Tongue (tissue), 2 donors: Measurements from ENCODE around the gene RNF126. TPM values are rescaled to one million over a fixed set of nuclear protein-coding genes. Genes with fewer than 3 reads are reported as not detected.
"Not testable (repeated sequence)": the region's sequence is repeated elsewhere in the genome, so short reads cannot be mapped to it uniquely, and the experiment has no call there.

Experiments
- DNase-seq: peaks from one replicate; pipeline ENCODE4 v3.0.0-alpha.2; 2015
- total RNA-seq: library from RNA; depleted of rRNA; stranded (reverse); fragments of >200 nt; gene quantifications from one replicate; pipeline ENCODE4 v1.2.3, GENCODE V29; 2014

Gene RNF126
- total RNA-seq, 1 donor from 2014 or later, result 30.9 TPM

GRCh38 chr19:685454-685931 is 22.5 kb upstream of the RNF126 start:
- DNase-seq, result no peak

GRCh38 chr19:682678-683320 is 19.8 kb upstream of the RNF126 start:
- DNase-seq, result no peak

GRCh38 chr19:681029-682019 is 18.3 kb upstream of the RNF126 start:
- DNase-seq, result no peak

- DNase-seq, result peak; percentile 99
Measured at GRCh38 chr19:680287-681028, 17.4 kb upstream of the RNF126 start.

- peak; percentile 88 for DNase-seq
Measured at GRCh38 chr19:679418-680286, 16.6 kb upstream of the RNF126 start.

- DNase-seq, result no peak
Measured at GRCh38 chr19:678791-679388, 15.9 kb upstream of the RNF126 start.

- DNase-seq, result no peak
Measured at GRCh38 chr19:677601-678436, 14.8 kb upstream of the RNF126 start.

- DNase-seq, result peak; percentile 63
Measured at GRCh38 chr19:677201-677600, 14.2 kb upstream of the RNF126 start.

GRCh38 chr19:676339-677105 is 13.5 kb upstream of the RNF126 start, which contains the start of gene FSTL3:
Gene FSTL3 (plus strand): TSS chr19:676392. CDS start chr19:676424, 32 bp downstream.
- peak; percentile 35 for DNase-seq

DNA sequence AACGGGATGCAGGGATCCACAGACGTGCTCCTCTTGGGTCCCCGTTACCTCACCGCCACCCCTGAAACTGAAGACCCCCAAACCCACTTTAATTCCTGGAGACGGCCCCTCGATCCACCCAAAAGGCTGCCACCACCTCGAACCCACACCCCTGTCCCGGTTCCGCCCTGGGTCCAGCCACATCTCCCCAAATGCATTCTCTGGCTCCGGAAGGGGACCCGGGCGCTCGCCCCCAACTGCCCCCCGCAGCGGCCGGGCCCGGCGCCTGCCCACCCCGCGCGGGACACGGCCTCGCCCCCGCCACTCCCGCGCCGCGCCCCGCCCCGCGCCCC is 13.0 kb upstream of the RNF126 start:
- no peak for DNase-seq

- DNase-seq, result no peak
Measured at GRCh38 chr19:674282-675151, 11.5 kb upstream of the RNF126 start.

- no peak for DNase-seq
Measured at GRCh38 chr19:670609-671075, 7.6 kb upstream of the RNF126 start.

GRCh38 chr19:668675-669434 is 5.8 kb upstream of the RNF126 start:
- not testable (repeated sequence) for DNase-seq

GRCh38 chr19:666985-667573 is 4.1 kb upstream of the RNF126 start:
- DNase-seq, result not testable (repeated sequence)

DNA sequence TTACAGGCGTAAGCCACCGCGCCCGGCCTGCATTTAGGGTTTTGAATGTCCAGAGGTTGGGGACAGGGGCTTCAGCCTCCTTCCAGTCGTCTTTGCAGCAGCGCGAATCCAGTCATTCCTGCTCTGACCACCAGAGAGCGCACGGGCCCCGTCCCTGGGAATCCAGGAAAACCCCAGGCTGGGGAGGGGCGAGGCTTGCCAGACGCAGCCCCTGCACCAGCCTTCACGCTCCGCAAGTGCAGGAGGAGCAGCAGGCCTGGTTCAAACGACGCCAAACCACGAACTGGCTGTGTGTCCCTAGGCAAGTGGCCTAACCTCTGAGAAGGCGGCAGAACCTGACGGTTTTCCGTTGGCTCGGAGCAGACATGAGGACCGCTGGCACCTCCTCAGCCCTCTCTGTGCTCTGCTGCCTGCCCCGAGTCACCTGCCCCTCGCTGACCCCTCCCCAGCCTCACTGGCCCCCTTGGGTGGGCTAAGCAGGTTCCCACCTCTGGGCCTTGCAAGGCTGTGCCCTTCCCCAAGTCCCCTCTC is 2.0 kb upstream of the RNF126 start:
- DNase-seq, result peak; percentile 93

- DNase-seq, result no peak
Measured at GRCh38 chr19:663682-664117, 686 bp upstream of the RNF126 start.
